Ishikawa (cell line): ENCODE results near the gene GPR61.
A peak's percentile ranks its signal among the peaks of the same experiment; 100 is the strongest.

Source experiments
- CEBPB ChIP-seq: IDR thresholded peaks from 2 replicates; pipeline ENCODE4 v1.6.1; 2012
- CREB1 ChIP-seq: IDR thresholded peaks from 2 replicates; pipeline ENCODE4 v1.6.1; 2012; ENCODE audit warnings: low read depth
- EGR1 ChIP-seq: IDR thresholded peaks from 2 replicates; pipeline ENCODE4 v1.6.1; 2012
- EP300 ChIP-seq: IDR thresholded peaks from 2 replicates; pipeline ENCODE4 v1.6.1; 2012; ENCODE audit warnings: borderline replicate concordance
- FOXM1 ChIP-seq: IDR thresholded peaks from 2 replicates; pipeline ENCODE4 v1.6.1; 2012; ENCODE audit warnings: low read depth, borderline replicate concordance
- NFIC ChIP-seq: IDR thresholded peaks from 2 replicates; pipeline ENCODE4 v1.6.1; 2012
- RAD21 ChIP-seq: IDR thresholded peaks from 2 replicates; pipeline ENCODE4 v1.6.1; 2012; ENCODE audit warnings: low read depth
- TAF1 ChIP-seq: IDR thresholded peaks from 2 replicates; pipeline ENCODE4 v1.6.1; 2012; ENCODE audit warnings: low read depth, mild to moderate bottlenecking
- TCF12 ChIP-seq: IDR thresholded peaks from 2 replicates; pipeline ENCODE4 v1.6.1; 2012; ENCODE audit warnings: low read depth
- TEAD4 ChIP-seq: IDR thresholded peaks from 2 replicates; pipeline ENCODE4 v1.6.1; 2012
- USF1 ChIP-seq: IDR thresholded peaks from 2 replicates; pipeline ENCODE4 v1.6.1; 2012
- YY1 ChIP-seq: IDR thresholded peaks from 2 replicates; pipeline ENCODE4 v1.6.1; 2012; ENCODE audit warnings: low read depth
- ZBTB7A ChIP-seq: IDR thresholded peaks from 2 replicates; pipeline ENCODE4 v1.6.1; 2012; ENCODE audit warnings: low read depth
- TF ChIP-seq, protein P1 (sequence below): IDR thresholded peaks from 2 replicates; pipeline ENCODE4 v1.6.1; 2012
- TF ChIP-seq, protein P2 (sequence below): IDR thresholded peaks from 2 replicates; pipeline ENCODE4 v1.6.1; 2012; ENCODE audit warnings: low read depth, mild to moderate bottlenecking

GPR61 gene

GRCh38 chr1:109539676-109540075 is at the start of gene GPR61:
Gene GPR61 (plus strand): TSS chr1:109539872. CDS start chr1:109543023, 3,151 bp downstream.
- TF ChIP-seq YY1 (no peak), CREB1 (no peak)

- TF ChIP-seq RAD21 = peak; percentile 42; the same call in 1 of the 2 replicates
- TF ChIP-seq, protein P1, sequence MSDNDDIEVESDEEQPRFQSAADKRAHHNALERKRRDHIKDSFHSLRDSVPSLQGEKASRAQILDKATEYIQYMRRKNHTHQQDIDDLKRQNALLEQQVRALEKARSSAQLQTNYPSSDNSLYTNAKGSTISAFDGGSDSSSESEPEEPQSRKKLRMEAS = no peak
Observed at GRCh38 chr1:109490029-109490933, 49.4 kb upstream of the GPR61 start.

- TF ChIP-seq RAD21 (no peak), CREB1 (no peak), ZBTB7A (no peak), NFIC (no peak), EP300 (no peak), CEBPB (no peak), TEAD4 (no peak), EGR1 (no peak), TCF12 (no peak), FOXM1 (no peak), TAF1 (no peak), USF1 (no peak), YY1 (no peak)
- TF ChIP-seq, protein P1 = no peak
- TF ChIP-seq, protein P2, sequence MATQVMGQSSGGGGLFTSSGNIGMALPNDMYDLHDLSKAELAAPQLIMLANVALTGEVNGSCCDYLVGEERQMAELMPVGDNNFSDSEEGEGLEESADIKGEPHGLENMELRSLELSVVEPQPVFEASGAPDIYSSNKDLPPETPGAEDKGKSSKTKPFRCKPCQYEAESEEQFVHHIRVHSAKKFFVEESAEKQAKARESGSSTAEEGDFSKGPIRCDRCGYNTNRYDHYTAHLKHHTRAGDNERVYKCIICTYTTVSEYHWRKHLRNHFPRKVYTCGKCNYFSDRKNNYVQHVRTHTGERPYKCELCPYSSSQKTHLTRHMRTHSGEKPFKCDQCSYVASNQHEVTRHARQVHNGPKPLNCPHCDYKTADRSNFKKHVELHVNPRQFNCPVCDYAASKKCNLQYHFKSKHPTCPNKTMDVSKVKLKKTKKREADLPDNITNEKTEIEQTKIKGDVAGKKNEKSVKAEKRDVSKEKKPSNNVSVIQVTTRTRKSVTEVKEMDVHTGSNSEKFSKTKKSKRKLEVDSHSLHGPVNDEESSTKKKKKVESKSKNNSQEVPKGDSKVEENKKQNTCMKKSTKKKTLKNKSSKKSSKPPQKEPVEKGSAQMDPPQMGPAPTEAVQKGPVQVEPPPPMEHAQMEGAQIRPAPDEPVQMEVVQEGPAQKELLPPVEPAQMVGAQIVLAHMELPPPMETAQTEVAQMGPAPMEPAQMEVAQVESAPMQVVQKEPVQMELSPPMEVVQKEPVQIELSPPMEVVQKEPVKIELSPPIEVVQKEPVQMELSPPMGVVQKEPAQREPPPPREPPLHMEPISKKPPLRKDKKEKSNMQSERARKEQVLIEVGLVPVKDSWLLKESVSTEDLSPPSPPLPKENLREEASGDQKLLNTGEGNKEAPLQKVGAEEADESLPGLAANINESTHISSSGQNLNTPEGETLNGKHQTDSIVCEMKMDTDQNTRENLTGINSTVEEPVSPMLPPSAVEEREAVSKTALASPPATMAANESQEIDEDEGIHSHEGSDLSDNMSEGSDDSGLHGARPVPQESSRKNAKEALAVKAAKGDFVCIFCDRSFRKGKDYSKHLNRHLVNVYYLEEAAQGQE = no peak
Observed at GRCh38 chr1:109490934-109491302, 48.8 kb upstream of the GPR61 start.

GRCh38 chr1:109491372-109491771 is 48.3 kb upstream of the GPR61 start:
- no peak for TF ChIP-seq TEAD4
- no peak for TF ChIP-seq EP300
- TF ChIP-seq TAF1 = no peak
- TF ChIP-seq, protein P1 = no peak
- TF ChIP-seq TCF12 = no peak
- TF ChIP-seq, protein P2 = no peak
- no peak for TF ChIP-seq EGR1
- no peak for TF ChIP-seq USF1
- no peak for TF ChIP-seq NFIC
- no peak for TF ChIP-seq RAD21
- TF ChIP-seq CREB1 = no peak
- no peak for TF ChIP-seq CEBPB
- TF ChIP-seq FOXM1 = no peak
- TF ChIP-seq ZBTB7A = no peak
- TF ChIP-seq YY1 = no peak

DNA sequence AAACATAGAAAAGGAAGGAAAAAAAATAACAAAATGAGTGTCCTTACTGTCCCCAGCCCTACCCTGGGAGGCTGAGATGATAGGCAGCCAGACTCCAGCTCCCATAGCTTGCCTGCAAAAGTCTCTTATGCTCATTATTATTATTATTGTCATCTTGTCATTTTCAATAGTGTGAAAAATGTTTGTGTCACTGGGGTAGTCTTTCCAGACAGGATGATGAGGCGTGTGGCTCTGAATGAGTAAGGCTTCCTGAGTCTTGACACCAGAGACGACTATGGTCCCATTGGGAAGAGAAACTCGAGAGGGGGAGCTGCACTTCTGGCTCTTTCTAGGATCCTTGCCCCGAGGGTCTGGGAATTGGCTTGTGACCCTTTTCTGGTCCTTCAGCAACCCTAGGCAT is 46.9 kb upstream of the GPR61 start:
- no peak for TF ChIP-seq CREB1
- TF ChIP-seq YY1 = no peak
- no peak for TF ChIP-seq NFIC
- no peak for TF ChIP-seq RAD21
- TF ChIP-seq EGR1 = no peak
- TF ChIP-seq TCF12 = no peak
- no peak for TF ChIP-seq TEAD4

GRCh38 chr1:109493227-109493626 is 46.4 kb upstream of the GPR61 start:
- TF ChIP-seq EGR1 (no peak), TEAD4 (no peak), EP300 (no peak), ZBTB7A (no peak), NFIC (no peak), CEBPB (no peak), RAD21 (no peak), YY1 (no peak), TCF12 (no peak), TAF1 (no peak), CREB1 (no peak), USF1 (no peak), FOXM1 (no peak)
- TF ChIP-seq, protein P1 = no peak
- TF ChIP-seq, protein P2 = no peak
